GM04504 (cell line): ENCODE results near the gene RNF34.

Source experiments
- DNase-seq: peaks from one replicate; pipeline ENCODE4 v3.0.0-alpha.2; 2012; ENCODE audit warnings: low read depth

RNF34 gene

GRCh38 chr12:121467638-121468498 is 68.0 kb downstream of the RNF34 start:
- DNase-seq: no peak

- no peak for DNase-seq
Observed at GRCh38 chr12:121468499-121468801, 68.5 kb downstream of the RNF34 start.

GRCh38 chr12:121470751-121471150 is 70.8 kb downstream of the RNF34 start:
- no peak for DNase-seq

GRCh38 chr12:121472150-121472905 is 72.4 kb downstream of the RNF34 start:
- no peak for DNase-seq
